Endothelial cell of umbilical vein (primary cell): ENCODE data around the gene EPHA5. TPM values are rescaled to one million over a fixed set of nuclear protein-coding genes. Genes with fewer than 3 reads are reported as not detected.

ENCODE experiments used
- BruUV-seq: library from RNA; stranded (reverse); fragments of 400-500 nt; replicated peaks from 2 replicates; lab custom pipeline; 2021; lab: Mats Ljungman, UMichigan
- CTCF ChIA-PET: fragments of 300-600, 350-600 bp; sonication (Branson Sonifier 250); formaldehyde crosslinking; loops from one replicate; lab custom pipeline; 2021; ENCODE audit warnings: antibody characterized with exemption, inconsistent platforms; lab: Charles Lee
- POLR2A ChIA-PET: fragments of 300-600, 350-600 bp; sonication (Branson Sonifier 250); formaldehyde crosslinking; loops from one replicate; lab custom pipeline; 2021; ENCODE audit warnings: antibody characterized with exemption, inconsistent platforms; lab: Charles Lee
- DNase-seq: peaks from one replicate; pipeline ENCODE4 v3.0.0-alpha.2; 2011; ENCODE audit warnings: low read depth, low spot score
- FAIRE-seq: peaks from 2 replicates; lab custom pipeline; 2011; peaks lifted over from hg19 to GRCh38; lab: Jason Lieb, UNC
- H2AFZ ChIP-seq: 2 replicates; pipeline ENCODE4 v1.6.0; 2012; ENCODE audit warnings: low read depth, low read length, control low read depth, inconsistent platforms
- H3K27ac ChIP-seq: 2 replicates; pipeline ENCODE4 v1.5.1; 2011; ENCODE audit warnings: low read depth, mild to moderate bottlenecking, control low read depth, low read length, moderate library complexity; ENCODE audit not compliant: insufficient read depth
- H3K27me3 ChIP-seq, 2 experiments: 2 replicates each; pipeline versions ENCODE4 v1.6.0 to v1.6.1; 2011; ENCODE audit warnings: low read length in 2 of 2, mixed read lengths in 1 of 2; ENCODE audit not compliant: control insufficient read depth in 2 of 2, insufficient read depth in 2 of 2
- H3K36me3 ChIP-seq, 2 experiments: 2 replicates in 1 of 2; 3 replicates in 1 of 2; pipeline ENCODE4 v1.5.1; 2011; ENCODE audit warnings: low read length in 2 of 2, mild to moderate bottlenecking in 1 of 2, moderate library complexity in 1 of 2; ENCODE audit not compliant: control insufficient read depth in 2 of 2, insufficient read depth in 2 of 2; ENCODE audit errors: extremely low read depth in 1 of 2
- H3K4me1 ChIP-seq: 3 replicates; pipeline ENCODE4 v1.5.1; 2011; ENCODE audit warnings: mild to moderate bottlenecking, low read length; ENCODE audit not compliant: control insufficient read depth, insufficient read depth; ENCODE audit errors: extremely low read depth
- H3K4me2 ChIP-seq: 2 replicates; pipeline ENCODE4 v1.6.1; 2011; ENCODE audit warnings: low read length, control low read depth, mixed read lengths; ENCODE audit not compliant: insufficient read depth
- H3K4me3 ChIP-seq, 3 experiments: fragments of 200-600 bp in 1 of 3; sonication (generic), shearing (Covaris generic) in 1 of 3; replicated peaks in 1 of 3; 2 replicates each; pipeline ENCODE4 v1.5.1; 2011 to 2016; ENCODE audit warnings: control low read depth in 3 of 3, low read length in 3 of 3, mild to moderate bottlenecking in 2 of 3, inconsistent platforms in 1 of 3, low read depth in 1 of 3, moderate library complexity in 1 of 3; ENCODE audit not compliant: insufficient read depth in 1 of 3
- H3K79me2 ChIP-seq: 2 replicates; pipeline ENCODE4 v1.6.0; 2012; ENCODE audit warnings: low read length, inconsistent platforms; ENCODE audit not compliant: control insufficient read depth, insufficient read depth
- H3K9ac ChIP-seq: replicated peaks from 2 replicates; pipeline ENCODE3; 2011; ENCODE audit warnings: low read length, control low read depth; ENCODE audit not compliant: insufficient read depth; ENCODE audit errors: extremely low read depth
- H3K9me1 ChIP-seq: replicated peaks from 3 replicates; pipeline ENCODE4 v1.6.0; 2011; ENCODE audit warnings: mild to moderate bottlenecking, low read length; ENCODE audit not compliant: control insufficient read depth, insufficient read depth; ENCODE audit errors: extremely low read depth
- H3K9me3 ChIP-seq: replicated peaks from 2 replicates; pipeline ENCODE4 v1.5.1; 2012; ENCODE audit warnings: low read length, inconsistent platforms; ENCODE audit not compliant: control insufficient read depth, insufficient read depth
- H4K20me1 ChIP-seq: replicated peaks from 2 replicates; pipeline ENCODE3; 2011; ENCODE audit warnings: mild to moderate bottlenecking, low read length; ENCODE audit not compliant: control insufficient read depth, insufficient read depth; ENCODE audit errors: extremely low read depth
- CTCF ChIP-seq, 2 donors: IDR thresholded peaks; 1 replicate in 1 of 2; 2 replicates in 1 of 2; pipeline ENCODE4 v1.5.1; 2011; ENCODE audit warnings: low read length in 2 of 2, mild to moderate bottlenecking in 2 of 2, moderate library complexity in 2 of 2, control low read depth in 1 of 2, inconsistent platforms in 1 of 2, low read depth in 1 of 2; ENCODE audit not compliant: insufficient read depth in 1 of 2; ENCODE audit errors: extremely low read depth in 1 of 2
- EZH2 ChIP-seq: IDR thresholded peaks from 2 replicates; pipeline ENCODE4 v1.6.1; 2012; ENCODE audit warnings: borderline replicate concordance, low read depth, mild to moderate bottlenecking, moderate library complexity, low read length, inconsistent platforms; ENCODE audit not compliant: severe bottlenecking
- FOS ChIP-seq: IDR thresholded peaks from 2 replicates; pipeline ENCODE4 v1.6.1; 2011; ENCODE audit warnings: mild to moderate bottlenecking, low read length, moderate library complexity, borderline replicate concordance; ENCODE audit not compliant: insufficient read depth
- GATA2 ChIP-seq: IDR thresholded peaks from 2 replicates; pipeline ENCODE4 v1.7.0; 2011; ENCODE audit warnings: low read depth, mild to moderate bottlenecking, moderate library complexity, mixed read lengths, low read length; ENCODE audit not compliant: insufficient read length, insufficient read depth
- JUN ChIP-seq: IDR thresholded peaks from 2 replicates; pipeline ENCODE4 v1.6.1; 2011; ENCODE audit warnings: borderline replicate concordance, low read depth; ENCODE audit not compliant: insufficient read length, insufficient read depth
- MAX ChIP-seq: IDR thresholded peaks from 2 replicates; pipeline ENCODE4 v1.6.1; 2011; ENCODE audit not compliant: insufficient read depth, insufficient read length
- MYC ChIP-seq: IDR thresholded peaks from one replicate; pipeline ENCODE4 v1.6.1; 2011; ENCODE audit warnings: mild to moderate bottlenecking, low read depth, low read length
- POLR2A ChIP-seq: IDR thresholded peaks from 2 replicates; pipeline ENCODE4 v1.6.1; 2012; ENCODE audit warnings: low read depth, mild to moderate bottlenecking, control low read depth, low read length
- POLR2AphosphoS5 ChIP-seq: IDR thresholded peaks from 2 replicates; pipeline ENCODE4 v1.6.1; 2012; ENCODE audit warnings: low read depth, mild to moderate bottlenecking, control low read depth, low read length, moderate library complexity; ENCODE audit not compliant: insufficient read depth
- dilution Hi-C: fragments of 300-500 bp; cut with MboI; formaldehyde crosslinking; loops from one replicate; pipeline ENCODE4 v1.15.0; 2019; ENCODE audit warnings: low sequenced_read_pairs; ENCODE audit not compliant: extremely low pct_ligation_motif_present
- intact Hi-C: fragments of 100-400 bp; cut with micrococcal nuclease; formaldehyde crosslinking; loops from one replicate; pipeline ENCODE4 v1.10.0; 2022
- polyA plus RNA-seq, 4 experiments: library from polyadenylated mRNA; depleted of rRNA in 3 of 4; stranded (reverse) in 3 of 4; unstranded in 1 of 4; fragments of >200 nt; gene quantifications; 2 replicates each; pipeline versions ENCODE4 v1.2.1 to v1.2.3, GENCODE V29; 2011 to 2012; ENCODE audit warnings: missing spikeins in 1 of 4
- total RNA-seq: library from RNA; stranded (reverse); gene quantifications from 2 replicates; pipeline ENCODE4 v1.2.3, GENCODE V29; 2021

The EPHA5 gene
- total and polyA plus RNA-seq, 2 donors (not counting 3 experiments of a cell fraction or from before 2014, with no cell fraction given), result 0.31 to 0.39 TPM

GRCh38 chr4:65635051-65635821 is 35.1 kb downstream of the EPHA5 start:
- no peaks in the 10 kb centered on the region for H3K27me3 ChIP-seq
- CTCF ChIA-PET, result interaction anchor here (1.1 to 1.4 kb wide), 4 partner anchors 10 to 21 kb away, joined by 3 to 5 read pairs (median 4); no protein-coding TSS in a partner anchor
- no peak overlapping the region for H3K9ac ChIP-seq
- no peak for TF ChIP-seq MYC
- no peak overlapping the region for H3K4me2 ChIP-seq
- no TSS peak for BruUV-seq
- intact Hi-C loops (no loop called here), dilution Hi-C loops (no loop called here)
- H4K20me1 ChIP-seq, result no peaks in the 10 kb centered on the region
- H3K4me3 ChIP-seq, result no peak overlapping the region
- no peaks in the 10 kb centered on the region for H3K9me1 ChIP-seq
- no peak overlapping the region for H2AFZ ChIP-seq
- no peaks in the 10 kb centered on the region for H3K36me3 ChIP-seq
- FAIRE-seq (no peak), DNase-seq (no peak)
- no peaks in the 10 kb centered on the region for H3K4me1 ChIP-seq
- H3K27ac ChIP-seq, result no peak overlapping the region
- H3K79me2 ChIP-seq, result no peaks in the 10 kb centered on the region
- H3K9me3 ChIP-seq, result no peaks in the 10 kb centered on the region
- POLR2A ChIA-PET, result no interaction called here

GRCh38 chr4:65624651-65625050 is 45.6 kb downstream of the EPHA5 start:
- Histone ChIP-seq H3K36me3 (no peaks in the 10 kb centered on the region), H4K20me1 (no peaks in the 10 kb centered on the region), H3K27ac (no peak overlapping the region), H2AFZ (peak overlapping the region; percentile 38), H3K9me3 (no peaks in the 10 kb centered on the region), H3K9me1 (no peaks in the 10 kb centered on the region), H3K27me3 (no peaks in the 10 kb centered on the region), H3K4me1 (peaks cover 6% of the 10 kb centered on the region), H3K9ac (no peak overlapping the region), H3K79me2 (no peaks in the 10 kb centered on the region), H3K4me2 (no peak overlapping the region), H3K4me3 (no peak overlapping the region)
- CTCF ChIA-PET, result interaction anchor here (0.9 to 1.3 kb wide), 2 partner anchors 11 to 99 kb away, joined by 3 to 5 read pairs; no protein-coding TSS in a partner anchor
- FAIRE-seq (no peak), DNase-seq (no peak)
- POLR2A ChIA-PET, result no interaction called here
- BruUV-seq, result no TSS peak
- intact Hi-C loops (no loop called here), dilution Hi-C loops (no loop called here)
- TF ChIP-seq CTCF (IDR thresholded peaks at IDR 0.05; ENCODE audit: extremely low read depth in 1 of 2, insufficient read depth in 1 of 2, low read depth in 1 of 2, low read length in 2 of 2) (no peak), GATA2 (no peak), MYC (no peak), JUN (no peak), MAX (no peak), POLR2AphosphoS5 (no peak), FOS (no peak), EZH2 (no peak), POLR2A (no peak)
